ENCODE data around the gene PROB1. TPM values are rescaled to one million over a fixed set of nuclear protein-coding genes. Genes with fewer than 3 reads are reported as not detected.

The PROB1 gene
- total and polyA plus RNA-seq, 9 of the 15 experiments (the other 6 are each of a cell fraction or from before 2014, with no cell fraction given), result 0.01 to 1.8 (median 0.47) TPM

DNA sequence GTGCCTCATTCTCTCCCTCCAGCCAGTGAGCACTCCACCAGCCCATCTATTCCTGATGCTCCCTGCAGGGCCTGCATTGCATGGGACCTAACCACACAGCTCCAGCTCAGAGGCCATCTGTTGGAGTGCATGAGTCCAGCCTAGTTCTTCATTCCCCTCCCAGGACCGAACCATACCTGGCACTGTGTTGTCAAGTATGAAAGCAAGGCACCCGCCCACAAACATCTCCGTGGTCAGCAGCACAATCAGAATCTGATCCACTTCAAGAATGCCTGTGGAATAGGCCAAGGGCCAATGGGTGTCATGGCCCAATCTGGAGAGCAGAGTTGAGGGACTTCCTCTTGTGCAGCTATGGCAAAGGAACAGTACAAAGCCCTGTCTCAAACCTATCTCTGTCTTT lies 17.7 kb downstream of the PROB1 start:
- FAIRE-seq (peak; percentile 40), DNase-seq (ENCODE audit: extremely low read depth in 1 of 4, low spot score in 3 of 4) (no peak), ATAC-seq (no peak)
- no peaks in the 10 kb centered on the region for H3K27me3 ChIP-seq (ENCODE audit: control insufficient read depth in 2 of 2, insufficient read depth in 2 of 2, low read length in 2 of 2)
- no peaks in the 10 kb centered on the region for H4K20me1 ChIP-seq (replicated peaks; ENCODE audit: control insufficient read depth, insufficient read depth, low read length)
- in situ Hi-C loops (cut with MboI), result no loop called here
- TF ChIP-seq DIDO1 (tag; IDR thresholded peaks at IDR 0.05; ENCODE audit: low read depth) (no peak), SMARCC2 (IDR thresholded peaks at IDR 0.05; ENCODE audit: low read depth) (no peak), XRCC5 (IDR thresholded peaks at IDR 0.05; ENCODE audit: low read depth, low read length) (no peak), POLR3G (IDR thresholded peaks at IDR 0.05; ENCODE audit: extremely low read depth, insufficient read length, insufficient replicate concordance) (no peak), ZNF121 (CRISPR knock-in tag; conservative IDR thresholded peaks at IDR 0.05) (no peak), NONO (IDR thresholded peaks at IDR 0.05; ENCODE audit: low read depth in 2 of 2, low read length in 1 of 2) (no peak), E2F3 (CRISPR knock-in tag; IDR thresholded peaks at IDR 0.05) (no peak), RCOR1 (IDR thresholded peaks at IDR 0.05; ENCODE audit: borderline replicate concordance in 1 of 2, low read depth in 2 of 2, low read length in 2 of 2) (no peak), RHOXF2B (CRISPR knock-in tag; conservative IDR thresholded peaks at IDR 0.05) (no peak), FOXK1 (CRISPR knock-in tag; IDR thresholded peaks at IDR 0.05; ENCODE audit: borderline replicate concordance) (no peak), C11orf30 (IDR thresholded peaks at IDR 0.05; ENCODE audit: low read depth) (no peak), RBM25 (IDR thresholded peaks at IDR 0.05; ENCODE audit: low read depth, low read length, severe bottlenecking) (no peak), CHCHD3 (CRISPR knock-in tag; IDR thresholded peaks at IDR 0.05) (no peak), SREBF1 (IDR thresholded peaks at IDR 0.05; ENCODE audit: borderline replicate concordance, low read depth, low read length) (no peak), FOXM1 (IDR thresholded peaks at IDR 0.05; ENCODE audit: low read depth) (no peak), FOXM1 (CRISPR knock-in tag; IDR thresholded peaks at IDR 0.05; ENCODE audit: low read depth) (no peak), ILF3 (IDR thresholded peaks at IDR 0.05; ENCODE audit: borderline replicate concordance) (no peak), TAF7 (tag; IDR thresholded peaks at IDR 0.05) (no peak)
- no peak overlapping the region for H2AFZ ChIP-seq (ENCODE audit: low read depth, low read length)
- H3K9me3 ChIP-seq (replicated peaks; ENCODE audit: control insufficient read depth, insufficient read depth, low read depth, low read length), result no peaks in the 10 kb centered on the region
- H3K4me1 ChIP-seq (replicated peaks in 1 of 2; ENCODE audit: control insufficient read depth in 2 of 2, insufficient read depth in 2 of 2, low read length in 2 of 2), result peaks cover 5 to 31% of the 10 kb centered on the region in 2 experiments; a peak in 4 of 5 replicates
- peaks cover under 1% of the 10 kb centered on the region; the same call in 1 of the 3 replicates for H3K36me3 ChIP-seq (ENCODE audit: control insufficient read depth, insufficient read depth, low read length)
- no peak overlapping the region for H3K9ac ChIP-seq (ENCODE audit: insufficient read depth in 1 of 2, low read depth in 2 of 2, low read length in 2 of 2)
- BruUV-seq (replicated peaks), result no TSS peak
- intact Hi-C loops (cut with micrococcal nuclease), result no loop called here
- WGBS (ENCODE audit: insufficient coverage, low coverage, missing lambda C conversion rate), result 37% methylated on average over 3 of the region's 3 CpGs
- POLR2A ChIA-PET, result interaction anchor here (0.6 kb wide), 1 partner anchor 66 kb away, joined by 3 read pairs; no protein-coding TSS in a partner anchor
- no peaks in the 10 kb centered on the region for H3K79me2 ChIP-seq (ENCODE audit: control insufficient read depth, insufficient read depth, low read length)
- H3K4me3 ChIP-seq, result no peak overlapping the region
- no peak overlapping the region for H3K27ac ChIP-seq (ENCODE audit: extremely low read depth, low read depth, low read length)
- H3K4me2 ChIP-seq (ENCODE audit: insufficient read depth, low read length), result no peak overlapping the region
- H3K9me1 ChIP-seq (ENCODE audit: control insufficient read depth, insufficient read depth, low read length), result no peaks in the 10 kb centered on the region
- CTCF ChIA-PET (ENCODE audit: low intra/inter-chr PET ratio), result no interaction called here
